ENCODE results near the gene STARD3.
A peak's percentile ranks its signal among the peaks of the same experiment; 100 is the strongest.

Gene STARD3

GRCh38 chr17:39639566-39640458 is 2.9 kb downstream of the STARD3 start:
- no peak for DNase-seq

- no peak for DNase-seq
Observed at GRCh38 chr17:39640591-39641031, 3.7 kb downstream of the STARD3 start.

GRCh38 chr17:39641097-39641496 is 4.2 kb downstream of the STARD3 start:
- DNase-seq: no peak

- no peak for DNase-seq
Observed at GRCh38 chr17:39641883-39642282, 4.9 kb downstream of the STARD3 start.

- no peak for DNase-seq
Observed at GRCh38 chr17:39642291-39643074, 5.5 kb downstream of the STARD3 start.

GRCh38 chr17:39643271-39643670 is 6.3 kb downstream of the STARD3 start:
- DNase-seq: no peak

GRCh38 chr17:39647256-39647655 is 10.3 kb downstream of the STARD3 start:
- DNase-seq: no peak

GRCh38 chr17:39648616-39649366 is 11.8 kb downstream of the STARD3 start:
- DNase-seq: no peak

- DNase-seq: no peak
Observed at GRCh38 chr17:39650121-39650579, 13.2 kb downstream of the STARD3 start.

- DNase-seq: no peak
Observed at GRCh38 chr17:39651923-39652586, 15.1 kb downstream of the STARD3 start.

- DNase-seq: no peak
Observed at GRCh38 chr17:39652587-39653315, 15.8 kb downstream of the STARD3 start.

- DNase-seq: no peak
Observed at GRCh38 chr17:39653316-39653661, 16.3 kb downstream of the STARD3 start.

GRCh38 chr17:39653662-39654331 is 16.9 kb downstream of the STARD3 start:
- DNase-seq: peak; percentile 66 to 74

- DNase-seq: no peak
Observed at GRCh38 chr17:39655105-39655504, 18.2 kb downstream of the STARD3 start.

- DNase-seq: no peak
Observed at GRCh38 chr17:39658346-39658745, 21.4 kb downstream of the STARD3 start.

GRCh38 chr17:39658760-39659159 is 21.8 kb downstream of the STARD3 start:
- DNase-seq: no peak

GRCh38 chr17:39659279-39660010 is 22.5 kb downstream of the STARD3 start:
- no peak for DNase-seq

- DNase-seq: no peak
Observed at GRCh38 chr17:39660011-39660360, 23.0 kb downstream of the STARD3 start.

- no peak for DNase-seq
Observed at GRCh38 chr17:39660397-39661385, 23.7 kb downstream of the STARD3 start.

All from stimulated activated CD4-positive, alpha-beta T cell treated with anti-CD3 and anti-CD28 coated beads, Interleukin-4, amount 100 ng/mL, for 4 hours (primary cell).